Measurements from ENCODE around the gene SLC3A2. TPM values are rescaled to one million over a fixed set of nuclear protein-coding genes. Genes with fewer than 3 reads are reported as not detected.
"Not testable (repeated sequence)": the region's sequence is repeated elsewhere in the genome, so short reads cannot be mapped to it uniquely, and the experiment has no call there.

SLC3A2 gene
- total RNA-seq, 4 donors from 2014 or later = 108 to 148 (median 133) TPM

- H3K4me1 ChIP-seq = peaks cover 0 to 7% (median 3%) of the 10 kb centered on the region in 4 donors
- H3K36me3 ChIP-seq = no peaks in the 10 kb centered on the region
- H3K4me3 ChIP-seq = no peak overlapping the region
- no peaks in the 10 kb centered on the region for H3K9me3 ChIP-seq
- WGBS, 2 donors = 45 to 51% methylated on average over 8 of the region's 8 CpGs
- H3K27me3 ChIP-seq = peaks cover 0 to 22% of the 10 kb centered on the region in 2 donors
- no peak for TF ChIP-seq EP300 (IDR thresholded peaks at IDR 0.05)
- TF ChIP-seq POLR2A (IDR thresholded peaks at IDR 0.05) = no peak
- TF ChIP-seq CTCF (IDR thresholded peaks at IDR 0.05) = no peak
- no peak overlapping the region for H3K27ac ChIP-seq
- DNase-seq (ENCODE audit: low spot score in 2 of 2) = no peak
Observed at GRCh38 chr11:62931499-62932278, 51.0 kb downstream of the SLC3A2 start.

- no peak for TF ChIP-seq POLR2A (IDR thresholded peaks at IDR 0.05)
- no peak for TF ChIP-seq CTCF (IDR thresholded peaks at IDR 0.05)
- TF ChIP-seq EP300 (IDR thresholded peaks at IDR 0.05) = no peak
- no peaks in the 10 kb centered on the region for H3K4me1 ChIP-seq
- no peaks in the 10 kb centered on the region for H3K9me3 ChIP-seq
- 85 to 86% methylated on average over 13 of the region's 13 CpGs for WGBS, 2 donors
- H3K27me3 ChIP-seq = peaks cover 0 to 6% of the 10 kb centered on the region in 2 donors
- H3K36me3 ChIP-seq = no peaks in the 10 kb centered on the region
- DNase-seq (ENCODE audit: low spot score in 2 of 2) = no peak
- H3K27ac ChIP-seq = no peak overlapping the region
- no peak overlapping the region for H3K4me3 ChIP-seq
Observed at GRCh38 chr11:62933285-62933684, 52.6 kb downstream of the SLC3A2 start.

- TF ChIP-seq POLR2A (IDR thresholded peaks at IDR 0.05) (no peak), CTCF (IDR thresholded peaks at IDR 0.05) (no peak), EP300 (IDR thresholded peaks at IDR 0.05) (no peak)
Observed at GRCh38 chr11:62933750-62934495, 53.2 kb downstream of the SLC3A2 start.

GRCh38 chr11:62934496-62934785 lies 53.7 kb downstream of the SLC3A2 start:
- no peak overlapping the region for H3K4me3 ChIP-seq
- H3K9me3 ChIP-seq = no peaks in the 10 kb centered on the region
- 20 to 23% methylated on average over 1 of the region's 1 CpG for WGBS, 2 donors
- no peaks in the 10 kb centered on the region for H3K4me1 ChIP-seq
- TF ChIP-seq POLR2A (IDR thresholded peaks at IDR 0.05) (no peak), CTCF (IDR thresholded peaks at IDR 0.05) (no peak), EP300 (IDR thresholded peaks at IDR 0.05) (no peak)
- H3K36me3 ChIP-seq = no peaks in the 10 kb centered on the region
- DNase-seq (ENCODE audit: low spot score in 2 of 2) = no peak
- no peaks in the 10 kb centered on the region for H3K27me3 ChIP-seq
- no peak overlapping the region for H3K27ac ChIP-seq

More at GRCh38 chr11:62933750-62934495, 53.2 kb downstream of the SLC3A2 start:
- Histone ChIP-seq H3K4me1 (no peaks in the 10 kb centered on the region), H3K9me3 (no peaks in the 10 kb centered on the region), H3K4me3 (no peak overlapping the region), H3K27me3 (no peaks in the 10 kb centered on the region), H3K27ac (no peak overlapping the region), H3K36me3 (no peaks in the 10 kb centered on the region)
- WGBS, 2 donors = 82 to 83% methylated on average over 4 to 5 of the region's 5 CpGs
- no peak for DNase-seq (ENCODE audit: low spot score in 2 of 2)

GRCh38 chr11:62937528-62937927 lies 56.8 kb downstream of the SLC3A2 start:
- H3K27me3 ChIP-seq, H3K9me3 ChIP-seq, H3K36me3 ChIP-seq: not testable (repeated sequence)

More at GRCh38 chr11:62937528-62937927, 56.8 kb downstream of the SLC3A2 start:
- H3K4me3 ChIP-seq; H3K4me1 ChIP-seq; DNase-seq (ENCODE audit: low spot score in 2 of 2); H3K27ac ChIP-seq: not testable (repeated sequence)
- WGBS, 2 donors = 90 to 96% methylated on average over 2 of the region's 2 CpGs

Small RNAs within 50 kb of the gene (small RNA-seq; reads per million reads assigned to genes)
- not detected for gene RF00099
- gene RN7SL259P = not detected
- not detected for gene SNORD22
- gene SNORD26 = not detected
- not detected for gene SNORD27
- gene SNORD28 = not detected
- 1,238 reads per million, percentile 98 among the genes with 10 or more reads in this experiment for gene SNORD30

Other genes with a start within 250 kb of the SLC3A2 start
- gene GANAB, start 234.3 kb upstream of the SLC3A2 start, total RNA-seq = 100 to 1,000 TPM; 107 to 150 (median 121) TPM
- gene INTS5, start 227.6 kb upstream of the SLC3A2 start, total RNA-seq = 10 to 100 TPM; 14.0 to 22.8 (median 20.3) TPM
- 10 to 100 TPM; 32.7 to 48.0 (median 40.8) TPM for gene C11orf98, start 215.7 kb upstream of the SLC3A2 start, total RNA-seq
- 10 to 100 TPM in 1 of 4 donors, 1 to 10 TPM in 3; 2.6 to 17.0 (median 5.7) TPM for gene CSKMT, start 215.6 kb upstream of the SLC3A2 start, total RNA-seq
- 10 to 100 TPM in 3 of 4 donors, 1 to 10 TPM in 1; 7.6 to 22.2 (median 14.6) TPM for gene UQCC3, start 209.2 kb upstream of the SLC3A2 start, total RNA-seq
- gene LBHD1, start 208.6 kb upstream of the SLC3A2 start, total RNA-seq = 10 to 100 TPM in 1 of 4 donors, 1 to 10 TPM in 3; 3.9 to 11.1 (median 5.4) TPM
- gene UBXN1, start 201.8 kb upstream of the SLC3A2 start, total RNA-seq = 100 to 1,000 TPM; 140 to 205 (median 162) TPM
- gene LRRN4CL, start 191.4 kb upstream of the SLC3A2 start, total RNA-seq = 10 to 100 TPM; 44.6 to 64.8 (median 48.4) TPM
- 100 to 1,000 TPM in 2 of 4 donors, 10 to 100 TPM in 2; 58.8 to 149 (median 93.2) TPM for gene BSCL2, start 173.5 kb upstream of the SLC3A2 start, total RNA-seq
- 1 to 10 TPM in 1 of 4 donors, under 1 TPM in 1, not detected in 2; 0.63 to 2.6 TPM for gene GNG3, start 173.2 kb upstream of the SLC3A2 start, total RNA-seq
- 10 to 100 TPM; 24.7 to 34.8 (median 28.6) TPM for gene HNRNPUL2, start 153.4 kb upstream of the SLC3A2 start, total RNA-seq
- gene TTC9C, start 152.4 kb upstream of the SLC3A2 start, total RNA-seq = 10 to 100 TPM; 20.1 to 37.1 (median 23.6) TPM
- gene ZBTB3, start 126.7 kb upstream of the SLC3A2 start, total RNA-seq = 1 to 10 TPM; 8.1 to 9.8 (median 8.9) TPM
- gene POLR2G, start 119.3 kb upstream of the SLC3A2 start, total RNA-seq = 10 to 100 TPM; 49.2 to 70.0 (median 53.6) TPM
- gene TAF6L, start 109.5 kb upstream of the SLC3A2 start, total RNA-seq = 10 to 100 TPM; 23.2 to 38.8 (median 33.1) TPM
- gene TMEM179B, start 93.5 kb upstream of the SLC3A2 start, total RNA-seq = 100 to 1,000 TPM in 1 of 4 donors, 10 to 100 TPM in 3; 80.8 to 105 (median 94.9) TPM
- 10 to 100 TPM; 22.9 to 40.4 (median 31.3) TPM for gene TMEM223, start 88.9 kb upstream of the SLC3A2 start, total RNA-seq
- 10 to 100 TPM; 51.3 to 94.4 (median 67.0) TPM for gene NXF1, start 75.5 kb upstream of the SLC3A2 start, total RNA-seq
- 10 to 100 TPM; 25.9 to 39.1 (median 29.2) TPM for gene STX5, start 48.8 kb upstream of the SLC3A2 start, total RNA-seq
- gene TEX54, start 48.1 kb upstream of the SLC3A2 start, total RNA-seq = not detected
- gene WDR74, start 41.3 kb upstream of the SLC3A2 start, total RNA-seq = 10 to 100 TPM; 31.7 to 75.0 (median 48.0) TPM
- not detected for gene CHRM1, start 40.5 kb downstream of the SLC3A2 start, total RNA-seq
- not detected for gene SLC22A6, start 104.1 kb downstream of the SLC3A2 start, total RNA-seq
- gene SLC22A8, start 134.9 kb downstream of the SLC3A2 start, total RNA-seq = not detected